Hematopoietic multipotent progenitor cell (in vitro differentiated cells): ENCODE results near the gene FCRL1. TPM values are rescaled to one million over a fixed set of nuclear protein-coding genes. Genes with fewer than 3 reads are reported as not detected.
A peak's percentile ranks its signal among the peaks of the same experiment; 100 is the strongest.

Experiments
- DNase-seq, 3 donors: peaks; one replicate each; pipeline ENCODE4 v3.0.0-alpha.2; 2011 to 2015; ENCODE audit warnings: low read depth in 2 of 3, low spot score in 2 of 3
- total RNA-seq: library from RNA; depleted of rRNA; stranded (reverse); fragments of >200 nt; gene quantifications from one replicate; pipeline ENCODE4 v1.2.3, GENCODE V29; 2012

The FCRL1 gene
- total RNA-seq, 1 donor = 3.2 TPM

DNA sequence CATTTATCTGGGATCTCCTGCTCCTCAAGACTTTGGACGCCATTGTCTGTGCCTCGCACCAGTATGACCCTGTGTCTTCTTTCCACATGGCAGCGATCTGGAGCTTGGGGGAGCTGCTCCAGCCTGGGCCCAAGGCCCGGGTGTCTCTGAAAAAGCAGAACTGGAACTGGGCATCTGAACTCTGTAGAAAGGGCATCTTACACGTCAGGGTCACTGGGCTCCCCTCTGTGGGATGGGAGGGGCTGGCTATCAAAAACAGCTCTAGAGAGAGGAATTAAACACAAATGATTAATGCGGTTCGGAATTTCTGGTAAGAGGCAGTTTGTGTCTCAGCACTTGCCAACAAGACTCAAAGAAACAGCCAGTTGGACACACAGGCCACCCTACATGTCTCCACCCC, 16.1 kb downstream of the FCRL1 start:
- no peak for DNase-seq

DNA sequence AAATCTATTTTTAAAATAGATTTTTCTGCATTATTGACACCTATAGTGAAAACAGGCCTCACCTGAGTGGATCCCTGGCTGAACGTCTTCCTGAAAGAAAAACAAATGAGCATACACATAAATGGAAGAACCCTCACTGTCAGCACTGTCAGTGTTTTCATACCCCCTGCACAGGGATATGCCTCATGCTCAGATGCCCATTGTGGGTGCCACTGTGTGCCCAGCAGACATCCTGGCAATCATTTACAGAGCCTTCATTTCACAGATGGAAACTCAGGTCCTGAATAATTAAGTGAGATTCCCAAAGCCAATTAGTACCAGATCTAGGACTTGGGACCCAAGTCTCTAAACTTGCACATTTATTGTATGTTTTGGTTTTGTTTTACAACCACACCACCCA, 19.9 kb downstream of the FCRL1 start:
- DNase-seq = no peak

DNA sequence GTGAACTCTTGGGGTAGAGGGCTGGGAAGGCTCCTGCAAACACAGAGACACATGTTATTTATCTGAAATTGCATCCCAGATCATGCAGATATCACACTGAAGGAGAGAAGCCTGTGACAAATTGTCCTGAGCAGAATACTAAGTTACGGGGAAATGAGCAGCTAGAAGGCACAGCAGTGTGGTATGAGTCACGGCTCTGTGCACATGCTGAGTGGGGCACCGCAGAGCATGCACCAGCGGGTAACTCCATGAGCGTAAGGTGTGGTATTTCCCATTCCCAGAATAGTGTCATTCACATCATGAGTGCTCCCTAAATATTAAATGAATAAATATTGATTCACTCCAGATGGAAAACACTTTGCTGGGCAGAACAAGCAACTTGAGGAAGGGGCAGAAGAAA, 21.7 kb downstream of the FCRL1 start:
- DNase-seq = no peak

DNA sequence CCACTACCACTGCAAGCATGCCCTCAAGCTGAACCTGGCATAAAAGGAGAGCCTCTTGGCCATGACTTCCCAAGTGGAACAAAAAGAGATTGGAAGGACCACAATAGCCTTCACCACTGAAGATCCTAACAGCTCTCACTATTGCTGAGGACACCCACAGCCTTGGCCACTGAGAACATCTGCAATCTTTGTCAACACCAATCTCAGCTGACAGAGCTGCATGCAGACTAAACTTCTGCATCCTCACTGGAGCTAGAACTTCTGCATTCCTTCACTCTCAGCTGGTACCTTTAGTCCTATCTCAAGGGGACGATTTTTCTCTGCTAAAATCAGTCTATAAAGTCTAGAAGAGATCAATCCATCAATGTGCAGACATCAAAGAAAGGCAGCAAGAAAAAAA, 34.7 kb downstream of the FCRL1 start:
- no peak for DNase-seq

DNA sequence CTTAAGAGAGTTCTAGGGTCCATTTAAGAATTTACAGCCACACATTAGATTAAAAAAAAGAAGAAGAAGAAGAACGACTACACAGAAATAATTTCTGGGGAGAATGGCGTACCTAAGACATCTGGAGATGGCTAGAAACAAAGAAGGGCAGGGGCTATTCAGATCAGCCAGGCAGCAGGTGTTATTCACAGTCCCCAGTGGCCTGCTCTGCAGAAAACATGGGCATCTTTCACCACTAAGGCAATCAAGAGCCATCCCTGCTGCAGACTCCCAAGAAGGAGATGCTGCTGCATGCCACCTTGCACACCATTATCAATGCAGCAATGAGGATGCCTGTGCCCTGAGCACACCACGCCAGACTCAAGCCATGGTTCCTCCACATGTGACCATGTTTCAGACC, 35.1 kb downstream of the FCRL1 start:
- no peak for DNase-seq

DNA sequence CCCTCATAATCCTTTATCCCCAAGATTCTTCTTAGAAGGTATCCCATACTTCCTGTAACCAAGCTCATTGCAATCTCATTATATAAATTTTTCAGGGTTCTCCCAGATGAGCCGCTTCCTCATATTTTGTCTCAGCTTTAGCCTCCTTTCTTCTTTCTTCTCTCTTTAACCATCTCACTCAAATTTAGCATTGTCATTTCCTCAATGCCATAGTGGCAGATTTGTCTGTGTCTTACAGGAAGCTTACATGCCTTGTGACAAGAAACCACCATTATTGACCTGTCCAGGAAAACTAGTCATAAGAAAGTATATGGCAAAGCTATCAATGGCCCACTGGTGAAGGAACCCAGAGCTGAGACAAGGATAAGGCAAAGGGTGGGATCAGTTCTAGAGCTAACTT, 37.0 kb downstream of the FCRL1 start:
- DNase-seq = peak in 2 of 3 donors; percentile 37 to 54

DNA sequence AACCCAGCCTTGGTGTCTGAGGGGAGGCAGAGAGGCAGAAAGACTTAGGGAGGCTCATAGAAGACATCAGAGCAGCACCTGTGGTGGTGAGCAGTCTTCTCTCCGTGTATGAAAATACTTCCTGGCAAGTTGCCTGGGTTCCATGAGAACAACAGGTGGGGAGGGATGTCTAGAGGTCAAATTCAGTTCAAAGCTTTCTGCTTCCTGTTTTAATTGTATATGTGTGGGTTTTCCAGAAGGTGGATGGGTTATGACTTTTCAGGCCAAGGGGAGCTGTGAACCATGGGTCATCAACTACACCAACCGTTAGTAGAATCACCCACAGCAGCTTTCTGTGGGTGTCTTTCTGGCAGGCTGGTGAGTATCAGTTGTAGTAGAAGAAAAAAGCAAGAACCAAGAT, 38.9 kb downstream of the FCRL1 start:
- peak in 1 of 3 donors; percentile 38 for DNase-seq

DNA sequence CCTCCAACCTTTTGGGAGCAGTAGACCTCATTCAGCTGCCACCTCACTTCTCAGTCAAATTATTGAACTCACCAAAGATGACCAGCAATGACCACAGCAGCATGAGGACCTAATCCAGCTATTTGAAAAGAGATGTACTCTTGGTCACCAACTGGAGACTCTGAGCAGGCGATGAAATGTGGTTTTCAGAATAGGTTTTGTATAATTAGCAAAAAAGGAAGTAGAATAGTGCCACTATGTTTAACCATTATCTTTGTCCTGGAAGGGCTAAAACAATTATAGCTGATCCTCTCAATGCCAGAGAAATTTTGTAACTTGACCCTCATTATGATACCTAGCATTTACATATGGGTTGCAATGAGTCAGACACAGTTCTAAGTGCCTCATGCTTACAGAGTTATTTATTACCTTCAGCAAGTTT, 42.9 kb downstream of the FCRL1 start, which contains the start of gene FCRL2:
Gene FCRL2, minus strand, starts transcription at position 162 of the 421 bp plus-strand sequence. Its CDS starts 59 bp downstream, at position 103.
- DNase-seq = peak in 1 of 3 donors; percentile 28

DNA sequence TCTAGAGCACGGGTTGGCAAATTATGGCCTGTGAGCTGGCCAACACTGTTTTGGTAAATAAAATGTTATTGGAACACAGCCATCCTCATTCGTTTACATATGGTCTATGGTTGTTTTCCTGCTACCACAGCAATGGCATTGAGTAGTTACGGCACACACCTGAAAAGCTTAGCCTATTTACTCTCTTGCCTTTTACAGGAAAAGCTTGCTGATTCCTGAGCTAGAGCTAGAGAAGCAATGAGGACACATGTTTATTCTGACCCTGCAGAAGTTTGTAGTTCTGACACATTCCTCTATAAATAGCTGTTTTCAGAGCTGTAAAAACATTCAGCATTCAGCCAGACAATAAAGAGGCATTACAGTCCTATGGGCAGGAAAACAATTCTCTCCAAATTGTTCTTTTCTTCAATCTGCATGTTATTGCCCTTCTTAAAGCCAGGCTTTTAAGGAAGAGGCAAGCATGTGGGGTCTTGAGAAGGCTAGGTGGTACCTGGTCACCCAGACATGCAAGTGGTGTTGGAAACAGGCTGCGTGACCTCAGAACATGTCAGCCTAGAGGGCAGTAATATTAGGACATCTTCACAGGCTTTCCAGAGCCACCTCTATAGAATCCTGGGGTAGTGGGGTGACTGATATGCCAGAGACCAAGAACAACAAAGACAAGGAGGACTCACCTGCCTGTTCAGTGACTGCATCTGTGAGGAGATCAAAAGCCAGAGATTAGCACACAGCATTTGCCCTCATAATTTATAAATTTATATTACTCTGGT, 44.6 kb downstream of the FCRL1 start:
- no peak for DNase-seq

DNA sequence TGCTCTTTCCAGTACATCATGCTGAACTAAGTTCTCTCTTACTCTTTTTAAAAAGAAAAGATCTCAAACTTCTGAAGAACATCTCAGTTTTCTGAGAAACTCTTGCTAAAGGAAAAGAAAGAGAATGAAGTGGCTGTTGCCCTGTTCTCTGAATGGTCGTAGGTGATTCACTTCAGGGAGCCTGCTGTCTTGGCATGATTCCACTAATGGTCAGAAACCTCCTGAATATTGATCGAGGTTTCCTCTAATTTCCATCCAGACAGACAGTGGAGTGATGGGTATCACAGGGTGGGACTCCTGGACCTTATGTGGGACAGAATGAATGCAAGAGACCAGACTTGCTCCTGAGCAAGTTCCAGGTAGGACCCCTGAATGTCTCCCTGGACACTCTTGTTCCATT, 45.5 kb downstream of the FCRL1 start:
- DNase-seq = no peak

DNA sequence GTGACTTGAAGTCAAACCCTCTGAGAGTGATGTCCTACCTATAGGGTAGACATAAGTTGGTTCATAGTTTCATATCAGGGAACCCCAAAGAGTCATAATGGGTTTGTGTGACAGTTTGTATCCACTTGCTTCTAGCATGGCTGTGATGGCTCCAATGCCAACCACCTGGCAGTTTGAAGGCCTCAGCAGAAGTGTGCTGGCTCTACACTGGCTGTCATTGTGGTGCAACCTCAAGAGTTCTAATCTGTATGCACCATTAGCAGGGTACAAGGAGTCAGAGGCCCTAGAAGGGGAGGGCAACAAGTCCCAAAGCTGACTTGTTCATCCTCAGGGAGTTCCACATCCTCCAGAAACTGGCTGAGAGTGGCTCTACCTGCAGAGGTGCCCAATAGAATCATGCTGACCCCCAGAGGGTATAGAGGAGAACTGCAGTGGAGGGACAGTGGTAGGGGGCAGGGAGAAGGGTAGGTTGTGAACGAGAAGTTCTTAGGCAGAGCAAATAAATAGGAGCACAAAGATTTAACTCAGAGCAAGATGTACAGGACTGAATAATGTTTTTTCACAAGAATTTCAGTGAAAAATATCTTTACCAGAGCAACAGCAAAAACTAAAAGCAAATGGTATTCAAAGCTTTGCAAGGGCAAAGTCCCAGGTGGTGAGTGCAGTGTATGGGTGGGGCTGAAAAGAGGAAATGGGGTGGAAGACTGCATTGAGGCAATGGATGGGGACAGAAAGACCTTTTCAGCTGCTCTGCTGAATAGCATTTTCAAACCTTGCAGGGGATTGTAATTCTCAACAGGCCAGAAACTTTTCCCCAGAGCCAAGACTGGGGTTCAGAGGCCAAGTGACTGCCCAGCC, 46.2 kb downstream of the FCRL1 start:
- peak in 1 of 3 donors; percentile 53 for DNase-seq

DNA sequence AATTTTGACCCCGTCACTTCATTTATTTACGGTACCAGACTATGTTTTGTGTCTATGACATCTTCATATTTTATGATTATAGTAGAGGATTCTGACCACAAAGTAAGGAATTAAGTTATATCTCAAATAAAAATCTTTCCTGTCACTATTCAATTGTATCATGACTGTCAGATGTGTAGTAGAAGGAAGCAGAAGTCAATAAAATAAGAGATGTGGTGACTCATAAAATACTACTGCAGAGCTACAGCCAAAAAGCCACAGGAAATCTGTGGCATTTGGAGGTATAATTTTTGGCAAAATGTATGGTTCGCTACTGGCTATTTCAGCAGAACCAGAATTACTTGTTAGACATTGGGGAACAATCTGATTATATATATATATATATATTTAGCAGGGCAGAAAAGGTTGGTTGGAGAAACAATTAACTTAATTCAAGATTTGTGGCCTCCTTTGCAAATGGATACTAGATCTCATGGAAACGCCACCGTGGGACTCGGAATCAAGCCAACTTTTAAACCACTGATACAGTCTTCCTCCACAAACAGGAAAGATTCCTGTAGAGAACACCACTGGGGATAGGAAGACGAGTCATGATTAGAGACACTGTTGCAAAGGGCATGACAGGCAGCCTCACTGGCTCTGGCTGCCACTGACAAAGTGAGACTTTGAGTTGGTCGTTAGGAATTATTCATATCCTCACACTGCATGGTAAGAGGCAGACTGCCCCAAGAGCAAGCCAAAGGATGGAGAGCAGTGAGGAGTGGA, 48.1 kb downstream of the FCRL1 start:
- DNase-seq = peak in 2 of 3 donors; percentile 81 to 94

DNA sequence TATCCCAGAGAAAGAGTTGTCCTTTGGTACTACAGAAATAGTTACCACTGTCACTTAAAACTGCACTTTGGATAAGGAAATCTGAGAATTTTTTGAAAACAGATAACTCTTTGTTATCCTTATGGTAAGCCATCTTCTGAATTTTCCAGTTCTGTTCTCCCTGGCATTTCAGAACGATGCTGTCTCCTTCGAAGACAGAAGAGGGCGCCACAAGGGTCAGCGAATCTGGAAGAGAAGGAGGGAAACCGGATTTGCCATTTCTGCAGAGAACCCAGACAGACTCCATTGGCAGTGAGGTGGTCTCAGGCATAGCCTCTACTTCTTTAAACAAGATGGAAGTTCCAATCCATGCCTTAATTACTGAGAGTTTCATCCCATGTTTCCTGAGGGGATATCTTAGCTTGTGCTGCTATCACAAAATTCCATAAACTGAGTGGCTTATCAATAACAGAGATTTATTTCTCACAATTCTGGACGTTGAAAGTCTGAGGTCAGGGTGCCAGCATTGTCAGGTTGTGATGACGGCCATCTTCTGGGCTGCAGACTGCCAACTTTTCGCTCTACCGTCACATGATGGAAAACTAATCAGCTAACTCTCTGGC, 49.4 kb downstream of the FCRL1 start:
- DNase-seq = no peak

DNA sequence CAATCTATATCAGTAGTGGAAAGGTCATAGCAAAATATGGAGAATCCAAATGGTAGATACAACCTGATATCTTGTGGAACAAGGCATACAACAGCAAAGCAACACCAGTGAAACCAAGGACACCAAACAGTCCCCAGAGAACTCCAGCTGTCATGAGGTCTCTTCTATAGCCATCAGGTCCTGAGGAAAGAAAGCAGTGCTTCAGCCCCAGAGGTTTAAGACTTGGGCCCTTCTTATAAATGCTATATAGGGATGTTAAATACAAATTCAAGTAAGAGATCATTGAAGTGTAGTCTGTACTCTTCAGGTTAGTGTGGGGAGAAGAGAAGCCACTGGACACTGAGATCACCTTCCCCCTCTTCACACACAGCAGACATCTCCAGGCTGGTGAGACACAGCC, 53.1 kb downstream of the FCRL1 start:
- no peak for DNase-seq

DNA sequence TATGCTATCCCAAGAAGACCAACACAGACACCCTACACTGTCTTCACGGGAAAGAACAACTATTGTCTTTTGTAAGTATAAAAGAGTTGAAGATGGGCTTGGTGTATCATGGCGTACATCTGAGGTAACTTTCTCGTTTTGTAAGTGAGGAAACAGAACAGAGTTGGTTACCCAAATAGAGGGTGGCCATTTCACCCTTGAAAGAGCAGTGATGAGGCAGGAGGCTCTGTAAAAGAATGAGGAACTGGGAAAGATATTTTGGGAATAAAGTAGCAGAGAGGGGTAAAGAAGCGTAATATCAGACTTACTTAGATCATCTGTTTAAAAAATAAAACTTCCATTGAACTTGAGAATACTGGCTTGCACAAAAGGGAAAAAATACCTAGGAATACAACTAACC, 61.9 kb downstream of the FCRL1 start:
- DNase-seq = no peak

DNA sequence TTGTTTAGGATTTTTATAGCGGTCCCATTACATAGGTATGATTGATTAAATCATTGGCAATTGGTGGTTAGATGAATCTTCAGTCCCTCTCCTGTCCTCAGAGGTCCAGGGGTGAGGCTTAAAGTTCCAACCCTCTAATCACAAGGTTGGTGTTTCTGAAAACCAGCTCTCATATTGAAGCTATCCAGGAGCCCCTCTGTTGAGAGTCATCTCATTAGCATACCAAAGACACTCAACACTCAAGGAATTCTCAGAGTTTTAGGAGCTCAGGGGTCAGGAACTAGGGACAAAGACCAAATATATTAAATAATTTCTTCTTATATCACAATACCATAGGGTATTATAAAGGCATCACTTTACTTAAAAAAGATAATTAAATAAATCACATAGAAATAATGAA, 66.3 kb downstream of the FCRL1 start:
- DNase-seq = no peak

DNA sequence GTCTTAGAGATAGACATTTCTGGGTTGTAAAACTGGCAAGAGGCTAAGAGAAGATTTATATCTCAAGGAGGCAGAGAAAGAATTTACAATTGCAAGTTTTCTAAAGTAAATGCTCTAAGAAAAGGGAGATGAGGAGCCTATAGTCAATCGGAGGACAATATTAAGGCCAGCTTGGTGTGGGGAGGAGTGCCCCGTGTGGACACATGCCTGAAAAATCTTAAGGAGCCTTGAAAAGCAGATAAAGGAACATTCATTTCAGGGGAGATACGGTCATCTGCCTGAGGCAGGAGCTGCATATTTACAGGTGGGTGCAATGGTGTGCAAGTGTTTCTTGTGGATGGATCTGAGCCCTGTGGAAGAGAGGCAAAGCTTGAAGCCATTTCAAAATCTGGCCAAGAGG, 68.6 kb downstream of the FCRL1 start:
- no peak for DNase-seq

DNA sequence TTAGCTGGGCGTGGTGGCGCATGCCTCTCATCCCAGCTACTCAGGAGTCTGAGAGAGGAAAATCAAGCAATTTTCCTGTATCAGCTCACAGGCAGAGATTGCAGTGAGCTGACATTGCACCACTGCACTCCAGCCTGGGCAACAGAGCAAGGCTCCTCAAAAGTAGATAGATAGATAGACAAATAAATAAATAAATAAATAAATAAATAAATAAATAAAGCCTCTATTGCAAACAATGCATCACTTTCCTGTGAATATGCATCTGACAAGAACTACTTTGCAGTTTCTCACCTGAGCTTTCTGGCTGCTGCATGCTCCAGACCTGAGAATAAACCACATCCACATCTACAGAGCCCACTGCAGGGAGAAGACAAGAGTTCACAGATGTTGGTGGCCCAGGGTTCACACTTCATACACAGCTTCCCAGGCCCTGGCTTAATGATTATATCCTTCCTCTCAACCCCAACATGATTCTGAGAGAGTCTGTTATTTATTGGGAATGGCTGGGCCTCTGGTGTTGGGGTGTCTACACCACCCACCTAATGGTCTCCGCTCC, 71.6 kb downstream of the FCRL1 start:
- DNase-seq = no peak
